Measurements from ENCODE around the gene EIF1AD.
"Not testable (repeated sequence)": the region's sequence is repeated elsewhere in the genome, so short reads cannot be mapped to it uniquely, and the experiment has no call there.

The EIF1AD gene

GRCh38 chr11:66001942-66002647, at the start of gene EIF1AD, which contains the start of gene BANF1:
Gene EIF1AD (minus strand): TSS chr11:66002157. CDS start chr11:66000389, 1,768 bp downstream.
Gene BANF1 (plus strand): TSS chr11:66002503. CDS start chr11:66003251, 748 bp downstream.
- peak; percentile 99 for DNase-seq

DNA sequence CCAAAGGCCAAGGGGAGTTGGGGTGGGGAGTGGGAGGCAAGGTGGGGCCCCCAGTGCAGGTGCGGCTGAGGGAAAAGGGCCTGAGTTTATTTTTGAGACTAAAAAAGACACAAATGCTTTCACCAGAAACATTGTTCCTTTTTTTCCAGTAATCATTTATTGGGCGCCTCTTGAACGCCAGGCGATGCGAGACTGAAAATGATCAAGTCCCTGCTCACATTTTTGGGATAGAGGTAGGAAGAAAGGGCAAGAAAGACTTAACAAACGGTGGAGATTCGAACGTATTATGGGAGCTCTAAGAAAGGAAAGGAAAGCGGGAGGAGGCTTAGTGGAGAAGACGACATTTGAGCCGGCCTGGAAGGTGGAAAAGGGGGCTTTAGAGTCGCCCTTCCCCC, 49.4 kb upstream of the EIF1AD start:
- no peak for DNase-seq

GRCh38 chr11:66050581-66051231, 48.7 kb upstream of the EIF1AD start:
- peak in 1 of 2 experiments; percentile 69 for DNase-seq

GRCh38 chr11:66048547-66049323, 46.8 kb upstream of the EIF1AD start, which contains the start of gene GAL3ST3:
Gene GAL3ST3 (minus strand): TSS chr11:66049161. CDS start chr11:66045415, 3,746 bp downstream.
- DNase-seq: peak in 1 of 2 experiments; percentile 71

- DNase-seq: no peak
Measured at GRCh38 chr11:66047541-66048365, 45.8 kb upstream of the EIF1AD start.

- DNase-seq: no peak
Measured at GRCh38 chr11:66046901-66047300, 44.9 kb upstream of the EIF1AD start.

DNA sequence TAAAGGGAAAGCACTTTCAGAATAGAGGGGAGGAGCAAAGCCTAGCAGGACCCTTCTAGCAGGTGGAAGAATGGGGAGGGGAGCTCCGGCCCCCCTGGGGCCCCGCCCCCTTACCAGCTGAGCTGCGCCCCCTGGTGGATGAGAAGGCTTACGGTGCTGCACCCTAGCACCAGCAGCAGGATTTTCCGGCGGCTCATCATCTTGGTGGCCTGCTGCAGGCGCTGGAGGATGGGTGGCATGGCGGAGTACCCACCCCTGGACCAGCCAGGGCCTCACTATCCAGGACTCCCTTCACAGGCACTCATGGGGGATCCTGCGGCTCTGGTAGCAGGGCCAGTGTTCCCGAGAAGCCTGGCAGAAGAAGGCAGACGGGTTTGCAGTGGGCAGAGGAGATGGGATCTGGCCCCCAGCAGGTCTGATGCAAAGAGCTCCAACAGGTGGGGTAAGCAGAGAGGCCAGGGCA, 43.3 kb upstream of the EIF1AD start:
- DNase-seq: peak; percentile 57 to 93

- no peak for DNase-seq
Measured at GRCh38 chr11:66044757-66045156, 42.8 kb upstream of the EIF1AD start.

GRCh38 chr11:66042996-66043906, 41.3 kb upstream of the EIF1AD start:
- no peak for DNase-seq

GRCh38 chr11:66042227-66042995, 40.5 kb upstream of the EIF1AD start:
- DNase-seq: no peak

GRCh38 chr11:66039765-66040164, 37.8 kb upstream of the EIF1AD start:
- DNase-seq: no peak

- DNase-seq: no peak
Measured at GRCh38 chr11:66037327-66037726, 35.4 kb upstream of the EIF1AD start.

DNA sequence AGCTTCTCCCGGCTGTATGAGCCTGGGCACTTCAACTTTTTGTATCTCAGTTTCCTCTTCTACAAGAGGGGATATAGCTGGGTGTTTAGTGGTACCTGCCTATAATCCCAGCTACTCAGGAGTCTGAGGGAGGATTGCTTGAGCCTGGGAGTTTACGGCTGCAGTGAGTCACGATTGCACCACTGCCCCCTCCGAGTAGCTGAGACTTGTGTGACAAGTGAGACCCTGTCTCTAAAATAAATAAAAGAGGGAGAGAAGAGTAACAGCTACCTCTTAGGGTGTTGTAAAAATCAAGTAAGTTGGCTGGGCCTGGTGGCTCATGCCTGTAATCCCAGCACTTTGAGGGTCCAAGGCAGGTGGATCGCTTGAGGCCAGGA, 34.4 kb upstream of the EIF1AD start:
- no peak for DNase-seq

GRCh38 chr11:66035653-66036333, 33.8 kb upstream of the EIF1AD start:
- no peak for DNase-seq

GRCh38 chr11:66032957-66033735, 31.2 kb upstream of the EIF1AD start:
- DNase-seq: no peak

DNA sequence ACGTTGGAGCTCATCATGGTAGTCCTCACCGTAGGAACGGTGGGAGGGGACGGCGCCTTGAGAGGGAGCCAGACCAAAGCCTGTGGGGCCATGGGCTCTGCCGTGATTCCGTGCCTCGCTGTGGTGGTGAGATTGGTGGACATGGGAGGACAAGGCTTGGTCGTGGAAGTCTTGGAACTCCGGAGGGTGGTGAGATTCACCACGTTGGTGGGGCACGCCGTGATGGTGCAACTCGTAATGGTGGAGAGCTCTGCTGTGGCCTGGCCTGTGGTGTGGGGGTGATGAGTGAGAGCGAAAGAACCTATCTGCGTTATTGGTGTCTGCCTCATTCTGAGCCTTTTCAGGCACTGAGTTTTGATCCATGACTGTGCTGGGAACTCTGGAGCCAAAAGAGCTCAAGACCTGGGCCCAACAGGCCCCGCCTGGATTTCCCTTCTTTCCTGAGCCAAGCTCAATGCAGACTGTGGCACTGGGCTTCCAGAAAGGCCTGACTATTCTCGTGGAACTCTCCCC, 24.1 kb upstream of the EIF1AD start, which contains the start of gene CATSPER1:
TSS of gene CATSPER1 (minus strand) at position 463 of the 513 bp plus-strand sequence. CDS start at position 363, 100 bp downstream.
- DNase-seq: no peak

DNA sequence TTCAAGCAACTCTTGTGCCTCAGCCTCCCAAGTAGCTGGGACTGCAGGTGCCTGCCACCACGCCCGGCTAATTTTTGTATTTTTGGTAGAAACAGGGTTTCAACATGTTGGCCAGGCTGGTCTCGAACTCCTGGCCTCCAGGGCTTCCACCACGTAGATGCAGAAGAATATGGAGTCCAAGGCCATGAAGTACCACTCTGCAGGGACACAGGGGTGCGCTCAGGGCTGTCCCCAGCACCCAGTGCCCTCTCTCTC, 21.2 kb upstream of the EIF1AD start:
- DNase-seq: not testable (repeated sequence)

DNA sequence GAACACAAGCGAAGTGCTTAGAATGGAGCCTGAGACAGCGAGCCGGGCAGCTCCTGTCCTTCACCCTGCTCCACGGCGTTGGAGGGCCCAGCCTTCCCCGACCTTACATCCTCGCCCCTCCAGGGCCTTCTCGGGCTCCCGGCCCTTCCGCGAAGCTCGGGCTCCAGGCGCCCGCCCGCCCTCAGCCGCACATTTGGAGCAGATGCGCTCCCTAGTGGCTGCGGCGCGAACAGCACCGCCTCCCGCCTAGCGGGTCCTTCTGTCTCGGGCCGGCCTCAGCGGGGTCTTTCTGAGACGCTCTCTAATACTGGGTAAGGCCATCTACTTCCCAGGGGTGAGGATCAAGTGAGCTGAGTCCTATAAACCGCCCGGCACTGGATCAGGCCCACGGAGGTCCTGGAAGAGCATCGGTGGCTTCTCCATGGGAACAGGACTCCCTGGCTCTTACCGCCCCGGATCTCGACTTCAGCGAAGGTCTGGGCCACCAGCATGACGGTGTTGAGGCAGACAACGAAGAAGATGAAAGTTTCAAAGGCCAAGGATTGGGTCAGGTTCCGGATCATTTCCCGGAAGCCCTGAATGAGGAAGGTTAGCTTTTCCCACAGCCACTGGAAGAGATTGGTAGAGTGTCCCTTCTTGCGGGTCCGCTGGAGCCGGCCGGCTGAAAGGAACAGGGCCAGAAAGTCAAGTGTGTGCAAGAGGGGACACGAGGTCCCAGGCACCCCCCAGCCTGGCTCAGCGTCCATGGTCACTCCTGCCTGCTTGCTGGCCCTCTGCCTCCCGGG, 20.6 kb upstream of the EIF1AD start:
- DNase-seq: peak; percentile 40 to 85

Data from NCI-H526 (cell line).